ENCODE measurements around the gene RAD23B. TPM values are rescaled to one million over a fixed set of nuclear protein-coding genes. Genes with fewer than 3 reads are reported as not detected.
A peak's percentile ranks its signal among the peaks of the same experiment; 100 is the strongest.

The RAD23B gene
- total RNA-seq (2021), result 164 and 176 TPM in 2 replicates
- Bru-seq, nascent RNA, result percentile 99 among the genes with signal in this experiment
- percentile 97 among the genes with signal in this experiment for BruChase-seq, experiment 1, labeled RNA remaining after a 2-hour chase
- BruChase-seq, experiment 2, labeled RNA remaining after a 6-hour chase, result percentile 98 among the genes with signal in this experiment
- long read RNA-seq, partial matches to known transcripts, result 4 of 46 reads
- long read RNA-seq, other reads (novel, unspliced or antisense), result 42 of 46 reads

DNA sequence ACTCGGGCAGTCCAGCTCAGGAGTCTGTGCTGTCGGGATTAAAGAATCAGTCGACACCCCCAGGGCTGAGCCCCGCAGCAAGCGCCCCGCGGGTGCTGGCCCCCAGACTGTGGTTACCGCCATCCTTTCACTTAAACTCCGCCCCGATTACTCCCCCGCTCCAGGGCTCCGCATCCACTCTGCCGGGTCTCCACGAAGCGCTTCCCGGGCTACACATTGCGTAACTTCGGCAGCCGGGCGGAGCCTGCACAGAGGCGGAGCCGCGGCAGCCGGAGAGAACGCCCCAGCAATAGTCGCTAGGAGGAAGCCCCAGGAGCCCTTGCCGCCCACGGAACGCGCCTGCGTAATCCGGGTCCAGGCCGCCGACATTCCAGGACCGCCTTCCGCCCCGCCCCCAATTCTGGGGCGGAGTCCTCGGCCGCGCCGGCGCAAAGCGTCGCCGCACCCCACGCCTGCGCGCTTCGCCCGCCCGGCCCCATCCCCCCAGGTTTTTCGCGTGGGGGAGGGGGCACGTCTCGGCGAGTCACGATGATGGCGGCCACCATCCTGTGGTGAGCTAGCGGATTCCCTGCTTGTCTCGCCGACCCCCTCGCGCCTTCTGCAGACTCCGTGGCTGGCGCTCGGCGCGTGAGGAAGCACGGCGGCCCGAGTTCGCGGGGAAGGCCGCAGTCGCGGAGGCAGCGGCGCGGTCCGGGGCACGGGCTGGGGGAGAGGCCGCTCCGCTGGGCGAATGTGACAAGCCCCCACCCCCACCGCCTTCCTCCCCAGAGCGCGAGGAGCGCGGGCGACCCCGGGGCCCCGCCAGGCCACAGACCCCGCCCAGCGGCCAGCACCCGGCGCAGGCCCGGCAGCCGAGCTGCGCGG lies at the start of gene RAD23B:
Gene RAD23B (plus strand): TSS at position 521 of the 864 bp plus-strand sequence. CDS start 351 bp downstream, outside the sequence.
- peaks cover 26% of the 10 kb centered on the region for H3F3A ChIP-seq (ENCODE audit: insufficient read depth, low read depth)
- peaks cover 40% of the 10 kb centered on the region for H4K20me1 ChIP-seq (ENCODE audit: insufficient read depth)
- ChIA-PET POLR2A (ENCODE audit: unreplicated experiment) (interaction anchor here (0.5 to 1.0 kb wide), 4 partner anchors 9 to 1811 kb away, joined by 3 to 9 read pairs (median 4); no protein-coding TSS in a partner anchor), CTCF (no interaction called here)
- intact Hi-C loops (cut with micrococcal nuclease; ENCODE audit: unreplicated experiment), result loop anchor here (1.0 to 10.0 kb wide), 5 partner anchors 40 to 472 kb away; no protein-coding TSS in a partner anchor
- H3K27ac ChIP-seq, result peak within 1 kb of the TSS; percentile 88
- BruUV-seq (replicated peaks), result no TSS peak
- H3K4me2 ChIP-seq, result peak within 1 kb of the TSS; percentile 89
- TF ChIP-seq, protein P1, sequence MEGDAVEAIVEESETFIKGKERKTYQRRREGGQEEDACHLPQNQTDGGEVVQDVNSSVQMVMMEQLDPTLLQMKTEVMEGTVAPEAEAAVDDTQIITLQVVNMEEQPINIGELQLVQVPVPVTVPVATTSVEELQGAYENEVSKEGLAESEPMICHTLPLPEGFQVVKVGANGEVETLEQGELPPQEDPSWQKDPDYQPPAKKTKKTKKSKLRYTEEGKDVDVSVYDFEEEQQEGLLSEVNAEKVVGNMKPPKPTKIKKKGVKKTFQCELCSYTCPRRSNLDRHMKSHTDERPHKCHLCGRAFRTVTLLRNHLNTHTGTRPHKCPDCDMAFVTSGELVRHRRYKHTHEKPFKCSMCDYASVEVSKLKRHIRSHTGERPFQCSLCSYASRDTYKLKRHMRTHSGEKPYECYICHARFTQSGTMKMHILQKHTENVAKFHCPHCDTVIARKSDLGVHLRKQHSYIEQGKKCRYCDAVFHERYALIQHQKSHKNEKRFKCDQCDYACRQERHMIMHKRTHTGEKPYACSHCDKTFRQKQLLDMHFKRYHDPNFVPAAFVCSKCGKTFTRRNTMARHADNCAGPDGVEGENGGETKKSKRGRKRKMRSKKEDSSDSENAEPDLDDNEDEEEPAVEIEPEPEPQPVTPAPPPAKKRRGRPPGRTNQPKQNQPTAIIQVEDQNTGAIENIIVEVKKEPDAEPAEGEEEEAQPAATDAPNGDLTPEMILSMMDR (conservative IDR thresholded peaks at IDR 0.05), result no peak
- TF ChIP-seq EZH2 (IDR thresholded peaks at IDR 0.05; ENCODE audit: low read depth), result no peak
- H3K9me3 ChIP-seq (ENCODE audit: insufficient read depth, low read depth), result no peaks in the 10 kb centered on the region
- peak; percentile 94 to 99 for DNase-seq
- H3K4me3 ChIP-seq, result peak within 1 kb of the TSS; percentile 77
- peaks cover 58% of the 10 kb centered on the region for H3K4me1 ChIP-seq (replicated peaks; ENCODE audit: insufficient read depth)
- no peaks in the 10 kb centered on the region for H3K27me3 ChIP-seq (ENCODE audit: insufficient read depth, low read depth)
- H2AFZ ChIP-seq, result peak within 1 kb of the TSS; percentile 85
- peaks cover 49% of the 10 kb centered on the region for H3K79me2 ChIP-seq (ENCODE audit: low read depth)
- peaks cover 7% of the 10 kb centered on the region; the same call in 1 of the 2 replicates for H3K36me3 ChIP-seq (ENCODE audit: low read depth)
- no peaks in the 10 kb centered on the region for H3K9me2 ChIP-seq (ENCODE audit: insufficient read depth)

GRCh38 chr9:107235765-107236442 lies 47.2 kb upstream of the RAD23B start:
- Histone ChIP-seq H3K36me3 (ENCODE audit: low read depth) (no peaks in the 10 kb centered on the region), H3K9me3 (ENCODE audit: insufficient read depth, low read depth) (no peaks in the 10 kb centered on the region), H2AFZ (no peak overlapping the region), H3K4me3 (no peak overlapping the region), H3K4me1 (replicated peaks; ENCODE audit: insufficient read depth) (peaks cover 13% of the 10 kb centered on the region), H3F3A (ENCODE audit: insufficient read depth, low read depth) (no peaks in the 10 kb centered on the region), H3K27ac (no peak overlapping the region), H3K79me2 (ENCODE audit: low read depth) (no peaks in the 10 kb centered on the region), H4K20me1 (ENCODE audit: insufficient read depth) (no peaks in the 10 kb centered on the region), H3K4me2 (0 out of 2 replicates have a peak overlapping the region, but pooled peaks have one; percentile 32), H3K9me2 (ENCODE audit: insufficient read depth) (no peaks in the 10 kb centered on the region), H3K27me3 (ENCODE audit: insufficient read depth, low read depth) (no peaks in the 10 kb centered on the region)
- intact Hi-C loops (cut with micrococcal nuclease; ENCODE audit: unreplicated experiment), result no loop called here
- TF ChIP-seq, protein P1 (conservative IDR thresholded peaks at IDR 0.05), result no peak
- no peak for TF ChIP-seq EZH2 (IDR thresholded peaks at IDR 0.05; ENCODE audit: low read depth)
- no TSS peak for BruUV-seq (replicated peaks)
- ChIA-PET POLR2A (ENCODE audit: unreplicated experiment) (no interaction called here), CTCF (no interaction called here)
- no peak for DNase-seq

DNA sequence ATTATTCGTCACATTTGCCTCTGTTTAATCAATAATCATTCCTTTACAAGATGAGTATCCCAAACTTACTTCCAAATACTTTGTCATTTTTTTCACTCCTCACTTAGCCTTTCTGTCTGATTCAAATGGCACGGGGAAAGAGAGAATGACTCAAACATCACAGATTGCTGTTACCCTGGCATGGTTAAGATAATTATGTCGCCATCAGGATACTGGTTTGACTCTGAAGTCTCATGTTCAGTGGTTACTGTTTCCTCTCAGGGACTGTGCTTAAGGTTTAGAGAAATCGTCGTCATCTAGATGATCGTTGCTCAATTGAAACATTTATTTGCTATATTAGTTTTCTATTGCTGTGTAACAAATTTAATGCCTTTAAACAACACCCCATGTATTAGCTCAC lies 45.2 kb upstream of the RAD23B start:
- BruUV-seq (replicated peaks), result no TSS peak
- H3K27me3 ChIP-seq (ENCODE audit: insufficient read depth, low read depth), result no peaks in the 10 kb centered on the region
- CTCF ChIA-PET, result no interaction called here
- H3K79me2 ChIP-seq (ENCODE audit: low read depth), result no peaks in the 10 kb centered on the region
- H3K4me1 ChIP-seq (replicated peaks; ENCODE audit: insufficient read depth), result peaks cover 29% of the 10 kb centered on the region
- no peaks in the 10 kb centered on the region for H3K9me3 ChIP-seq (ENCODE audit: insufficient read depth, low read depth)
- no peak overlapping the region for H3K4me3 ChIP-seq
- no peak for DNase-seq
- POLR2A ChIA-PET (ENCODE audit: unreplicated experiment), result no interaction called here
- no peak overlapping the region for H3K4me2 ChIP-seq
- intact Hi-C loops (cut with micrococcal nuclease; ENCODE audit: unreplicated experiment), result no loop called here
- no peak overlapping the region for H2AFZ ChIP-seq
- H3K27ac ChIP-seq, result no peak overlapping the region
- H4K20me1 ChIP-seq (ENCODE audit: insufficient read depth), result no peaks in the 10 kb centered on the region
- H3K36me3 ChIP-seq (ENCODE audit: low read depth), result no peaks in the 10 kb centered on the region
- H3F3A ChIP-seq (ENCODE audit: insufficient read depth, low read depth), result peaks cover 5% of the 10 kb centered on the region
- H3K9me2 ChIP-seq (ENCODE audit: insufficient read depth), result no peaks in the 10 kb centered on the region
- TF ChIP-seq EZH2 (IDR thresholded peaks at IDR 0.05; ENCODE audit: low read depth), result no peak
- TF ChIP-seq, protein P1 (conservative IDR thresholded peaks at IDR 0.05), result no peak

All from PC-9 (cell line).